Cardiac muscle cell (in vitro differentiated cells and primary cell): ENCODE data around the gene NUDT19. TPM values are rescaled to one million over a fixed set of nuclear protein-coding genes. Genes with fewer than 3 reads are reported as not detected.
A peak's percentile ranks its signal among the peaks of the same experiment; 100 is the strongest.
"Not testable (repeated sequence)": the region's sequence is repeated elsewhere in the genome, so short reads cannot be mapped to it uniquely, and the experiment has no call there.

Experiments
- DNase-seq, 2 donors: peaks; one replicate each; pipeline versions ENCODE4 v3.0.0 to v3.0.0-alpha.2; 2010 to 2017; ENCODE audit warnings: low read depth in 1 of 2, low spot score in 1 of 2
- H3K27ac ChIP-seq: fragments of 200-600 bp; sonication (generic); 2 replicates; pipeline ENCODE4 v1.5.1; 2016
- H3K27me3 ChIP-seq: fragments of 200-600 bp; sonication (generic); 2 replicates; pipeline ENCODE4 v1.6.0; 2016; ENCODE audit warnings: control low read depth
- H3K36me3 ChIP-seq: fragments of 200-600 bp; sonication (generic); 2 replicates; pipeline ENCODE4 v1.5.1; 2016; ENCODE audit warnings: control low read depth
- H3K4me1 ChIP-seq: fragments of 200-600 bp; sonication (generic); 2 replicates; pipeline ENCODE4 v1.8.1; 2017; ENCODE audit warnings: low read depth, mild to moderate bottlenecking, mixed run types
- H3K4me3 ChIP-seq: fragments of 200-600 bp; sonication (generic); 2 replicates; pipeline ENCODE4 v1.5.1; 2016; ENCODE audit warnings: mild to moderate bottlenecking
- H3K9me3 ChIP-seq: fragments of 200-600 bp; sonication (generic); 2 replicates; pipeline ENCODE4 v1.5.1; 2017; ENCODE audit warnings: low read depth, mild to moderate bottlenecking, control low read depth
- CTCF ChIP-seq: IDR thresholded peaks from 2 replicates; pipeline ENCODE4 v1.5.1; 2012; ENCODE audit warnings: low read depth, mild to moderate bottlenecking, low read length
- polyA plus RNA-seq: library from polyadenylated mRNA; unstranded; fragments of >200 nt; fragmentation: Nextera tagmentation; extraction: Ambion mirVana; gene quantifications from 2 replicates; pipeline ENCODE4 v1.2.1, GENCODE V29; 2016
- total RNA-seq: library from RNA; depleted of rRNA; stranded (reverse); fragments of >200 nt; gene quantifications from 2 replicates; pipeline ENCODE4 v1.2.3, GENCODE V29; 2016

NUDT19 gene
- total and polyA plus RNA-seq, 2 experiments from 2014 or later, result 2.1 to 5.5 TPM

GRCh38 chr19:32650671-32651070 is 41.0 kb upstream of the NUDT19 start:
- TF ChIP-seq CTCF, result no peak
- no peaks in the 10 kb centered on the region for H3K9me3 ChIP-seq
- no peak for DNase-seq
- no peak overlapping the region for H3K27ac ChIP-seq
- H3K36me3 ChIP-seq, result peaks cover 4% of the 10 kb centered on the region
- H3K27me3 ChIP-seq, result no peaks in the 10 kb centered on the region
- no peaks in the 10 kb centered on the region for H3K4me1 ChIP-seq
- no peak overlapping the region for H3K4me3 ChIP-seq

DNA sequence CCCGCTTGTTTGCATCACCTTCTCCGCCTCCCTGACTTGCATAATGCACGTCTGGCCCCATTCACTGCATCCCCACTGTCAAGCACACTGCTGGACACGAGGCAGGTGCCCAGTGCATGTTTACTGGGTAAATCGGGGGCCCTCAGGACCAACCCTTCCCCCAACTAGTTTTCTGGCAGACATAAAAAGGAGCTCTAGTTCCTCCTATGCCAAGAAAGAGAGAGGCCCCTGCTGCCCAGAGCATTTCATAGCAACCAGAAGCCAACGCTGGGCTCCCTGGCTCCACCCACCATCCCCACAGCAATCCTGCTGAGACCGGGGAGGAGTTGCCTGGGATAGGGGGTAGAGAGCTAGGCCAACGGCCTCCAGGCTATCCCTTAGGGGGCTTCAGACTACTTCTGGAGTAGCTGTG is 39.9 kb upstream of the NUDT19 start:
- Histone ChIP-seq H3K27ac (no peak overlapping the region), H3K4me3 (no peak overlapping the region), H3K27me3 (no peaks in the 10 kb centered on the region), H3K9me3 (no peaks in the 10 kb centered on the region), H3K4me1 (no peaks in the 10 kb centered on the region), H3K36me3 (peaks cover 7% of the 10 kb centered on the region)
- peak; percentile 13 for TF ChIP-seq CTCF
- DNase-seq, result peak; percentile 34 to 70

GRCh38 chr19:32652331-32652730 is 39.3 kb upstream of the NUDT19 start:
- H3K4me3 ChIP-seq, H3K36me3 ChIP-seq, H3K4me1 ChIP-seq, H3K27ac ChIP-seq, H3K9me3 ChIP-seq, DNase-seq, H3K27me3 ChIP-seq: not testable (repeated sequence)

GRCh38 chr19:32652894-32653598 is 38.6 kb upstream of the NUDT19 start:
- no peak for TF ChIP-seq CTCF
- no peaks in the 10 kb centered on the region for H3K4me1 ChIP-seq
- peak; percentile 6 to 83 for DNase-seq
- H3K27ac ChIP-seq, result no peak overlapping the region
- H3K9me3 ChIP-seq, result no peaks in the 10 kb centered on the region
- H3K27me3 ChIP-seq, result no peaks in the 10 kb centered on the region
- H3K4me3 ChIP-seq, result no peak overlapping the region
- H3K36me3 ChIP-seq, result peaks cover 7% of the 10 kb centered on the region

GRCh38 chr19:32653599-32653915 is 38.1 kb upstream of the NUDT19 start:
- peaks cover 3% of the 10 kb centered on the region for H3K36me3 ChIP-seq
- H3K27me3 ChIP-seq, result no peaks in the 10 kb centered on the region
- no peaks in the 10 kb centered on the region for H3K9me3 ChIP-seq
- no peak for TF ChIP-seq CTCF
- no peak overlapping the region for H3K27ac ChIP-seq
- no peaks in the 10 kb centered on the region for H3K4me1 ChIP-seq
- DNase-seq, result no peak
- no peak overlapping the region for H3K4me3 ChIP-seq

DNA sequence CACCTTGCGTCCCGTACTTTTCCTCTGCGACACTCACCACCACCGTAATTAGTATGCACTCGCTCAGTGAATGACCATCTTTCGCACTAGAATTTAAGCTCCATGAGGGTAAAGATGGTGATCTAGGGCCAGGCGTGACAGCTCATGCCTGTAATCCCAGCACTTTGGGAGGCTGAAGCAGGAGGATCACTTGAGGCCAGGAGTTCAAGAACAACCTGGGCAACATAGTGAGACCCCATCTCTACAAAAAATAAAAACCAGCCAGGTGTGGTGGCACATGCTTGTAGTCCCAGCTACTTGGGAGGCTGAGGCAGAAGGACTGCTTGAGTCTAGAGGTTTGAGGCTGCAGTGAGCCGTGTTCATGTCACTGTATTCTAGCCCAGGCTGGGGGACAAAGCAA is 35.2 kb upstream of the NUDT19 start:
- not testable (repeated sequence) for H3K9me3 ChIP-seq, H3K27me3 ChIP-seq, H3K4me3 ChIP-seq, DNase-seq, H3K27ac ChIP-seq, H3K4me1 ChIP-seq, H3K36me3 ChIP-seq

DNA sequence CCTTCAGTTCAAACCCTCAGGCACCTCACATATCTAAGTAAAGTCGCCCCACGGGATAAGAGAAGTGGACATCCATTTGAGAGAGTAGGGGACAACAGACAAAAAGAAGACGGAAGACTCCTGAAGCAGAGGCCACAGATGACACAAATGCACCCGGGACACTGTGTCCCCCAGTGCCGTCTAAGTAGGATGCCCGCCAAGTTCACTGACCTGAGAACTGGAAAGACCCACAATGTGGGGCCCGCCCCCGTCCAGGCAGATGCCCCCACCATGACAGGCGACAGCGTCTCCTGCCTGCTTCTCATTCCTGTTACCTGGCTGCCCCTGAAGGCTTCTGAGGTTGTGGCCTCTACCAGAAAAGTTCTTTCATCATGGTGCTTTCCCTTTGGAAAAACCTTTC is 33.5 kb upstream of the NUDT19 start:
- DNase-seq, result no peak
- no peaks in the 10 kb centered on the region for H3K4me1 ChIP-seq
- no peak overlapping the region for H3K4me3 ChIP-seq
- no peaks in the 10 kb centered on the region for H3K9me3 ChIP-seq
- no peaks in the 10 kb centered on the region for H3K27me3 ChIP-seq
- no peak overlapping the region for H3K27ac ChIP-seq
- TF ChIP-seq CTCF, result no peak
- peaks cover 3% of the 10 kb centered on the region for H3K36me3 ChIP-seq
